KMS-11 (cell line): ENCODE measurements around the gene INPP5A.

ENCODE experiments used
- H2AFZ ChIP-seq: fragments of 200-600 bp; sonication (generic); 2 replicates; pipeline ENCODE4 v1.6.1; 2016; ENCODE audit warnings: antibody characterized with exemption, mixed run types, low read depth
- H3K27ac ChIP-seq: fragments of 200-600 bp; sonication (generic); 2 replicates; pipeline ENCODE4 v1.6.1; 2016; ENCODE audit warnings: mild to moderate bottlenecking, mixed run types
- H3K27me3 ChIP-seq: fragments of 200-600 bp; sonication (generic); 2 replicates; pipeline ENCODE4 v1.6.1; 2017; ENCODE audit warnings: mild to moderate bottlenecking, low read depth, mixed run types, moderate library complexity; ENCODE audit not compliant: insufficient read depth
- H3K36me3 ChIP-seq: fragments of 200-600 bp; sonication (generic); 2 replicates; pipeline ENCODE4 v1.6.1; 2017; ENCODE audit warnings: mild to moderate bottlenecking, mixed run types; ENCODE audit not compliant: insufficient read depth
- H3K4me1 ChIP-seq: fragments of 200-600 bp; sonication (generic); 2 replicates; pipeline ENCODE4 v1.6.1; 2016; ENCODE audit warnings: mild to moderate bottlenecking, low read depth, mixed run types; ENCODE audit not compliant: poor library complexity, severe bottlenecking
- H3K4me2 ChIP-seq: fragments of 200-600 bp; sonication (generic); 2 replicates; pipeline ENCODE4 v1.7.0; 2016; ENCODE audit warnings: mild to moderate bottlenecking, mixed run types
- H3K4me3 ChIP-seq: fragments of 200-600 bp; sonication (generic); IDR thresholded peaks from 2 replicates; pipeline ENCODE4 v1.6.1; 2017; ENCODE audit warnings: low read depth, low read length, mixed read lengths; ENCODE audit not compliant: insufficient read depth
- H3K79me2 ChIP-seq: fragments of 200-600 bp; sonication (generic); 2 replicates; pipeline ENCODE4 v1.6.1; 2016; ENCODE audit warnings: low read depth, mixed run types; ENCODE audit not compliant: insufficient read depth
- H3K9ac ChIP-seq: fragments of 200-600 bp; sonication (generic); 2 replicates; pipeline ENCODE4 v1.6.1; 2016; ENCODE audit warnings: mild to moderate bottlenecking, mixed run types
- H4K20me1 ChIP-seq: fragments of 200-600 bp; sonication (generic); 2 replicates; pipeline ENCODE4 v1.6.1; 2016; ENCODE audit warnings: mild to moderate bottlenecking, mixed run types; ENCODE audit not compliant: insufficient read depth
- TF ChIP-seq, protein P1 (sequence below): fragments of 200-600 bp; sonication (generic); conservative IDR thresholded peaks from 2 replicates; pipeline ENCODE4 v1.6.1; 2017; ENCODE audit warnings: low read depth, mild to moderate bottlenecking, antibody characterized with exemption, low read length, moderate library complexity, mixed read lengths

Gene INPP5A

DNA sequence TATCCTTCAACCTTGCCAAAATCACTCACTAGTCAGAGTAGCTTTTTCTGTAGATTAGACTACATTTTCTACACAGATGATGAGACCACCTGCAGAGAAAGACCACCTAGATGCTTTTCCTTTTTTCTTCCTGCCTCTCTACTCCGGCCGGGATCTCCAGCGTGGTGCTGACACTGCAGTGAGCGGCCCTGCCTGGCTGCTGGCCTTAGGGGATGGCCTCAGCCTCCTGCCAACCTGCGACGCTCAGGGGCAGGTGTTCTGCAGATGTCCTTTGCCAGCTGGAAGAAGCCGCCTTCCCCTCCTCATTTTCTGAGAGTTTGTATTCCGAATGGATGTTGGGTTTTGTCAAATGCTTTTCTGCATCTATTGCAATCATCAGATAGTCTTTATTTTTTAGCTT is 291.8 kb downstream of the INPP5A start:
- H3K4me2 ChIP-seq = no peak overlapping the region
- H3K79me2 ChIP-seq = no peaks in the 10 kb centered on the region
- TF ChIP-seq, protein P1, sequence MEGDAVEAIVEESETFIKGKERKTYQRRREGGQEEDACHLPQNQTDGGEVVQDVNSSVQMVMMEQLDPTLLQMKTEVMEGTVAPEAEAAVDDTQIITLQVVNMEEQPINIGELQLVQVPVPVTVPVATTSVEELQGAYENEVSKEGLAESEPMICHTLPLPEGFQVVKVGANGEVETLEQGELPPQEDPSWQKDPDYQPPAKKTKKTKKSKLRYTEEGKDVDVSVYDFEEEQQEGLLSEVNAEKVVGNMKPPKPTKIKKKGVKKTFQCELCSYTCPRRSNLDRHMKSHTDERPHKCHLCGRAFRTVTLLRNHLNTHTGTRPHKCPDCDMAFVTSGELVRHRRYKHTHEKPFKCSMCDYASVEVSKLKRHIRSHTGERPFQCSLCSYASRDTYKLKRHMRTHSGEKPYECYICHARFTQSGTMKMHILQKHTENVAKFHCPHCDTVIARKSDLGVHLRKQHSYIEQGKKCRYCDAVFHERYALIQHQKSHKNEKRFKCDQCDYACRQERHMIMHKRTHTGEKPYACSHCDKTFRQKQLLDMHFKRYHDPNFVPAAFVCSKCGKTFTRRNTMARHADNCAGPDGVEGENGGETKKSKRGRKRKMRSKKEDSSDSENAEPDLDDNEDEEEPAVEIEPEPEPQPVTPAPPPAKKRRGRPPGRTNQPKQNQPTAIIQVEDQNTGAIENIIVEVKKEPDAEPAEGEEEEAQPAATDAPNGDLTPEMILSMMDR = no peak
- no peak overlapping the region for H3K4me3 ChIP-seq
- H4K20me1 ChIP-seq = no peaks in the 10 kb centered on the region
- H2AFZ ChIP-seq = no peak overlapping the region
- no peak overlapping the region for H3K9ac ChIP-seq
- peaks cover 32% of the 10 kb centered on the region for H3K27me3 ChIP-seq
- no peaks in the 10 kb centered on the region for H3K36me3 ChIP-seq
- no peaks in the 10 kb centered on the region for H3K4me1 ChIP-seq
- H3K27ac ChIP-seq = no peak overlapping the region

DNA sequence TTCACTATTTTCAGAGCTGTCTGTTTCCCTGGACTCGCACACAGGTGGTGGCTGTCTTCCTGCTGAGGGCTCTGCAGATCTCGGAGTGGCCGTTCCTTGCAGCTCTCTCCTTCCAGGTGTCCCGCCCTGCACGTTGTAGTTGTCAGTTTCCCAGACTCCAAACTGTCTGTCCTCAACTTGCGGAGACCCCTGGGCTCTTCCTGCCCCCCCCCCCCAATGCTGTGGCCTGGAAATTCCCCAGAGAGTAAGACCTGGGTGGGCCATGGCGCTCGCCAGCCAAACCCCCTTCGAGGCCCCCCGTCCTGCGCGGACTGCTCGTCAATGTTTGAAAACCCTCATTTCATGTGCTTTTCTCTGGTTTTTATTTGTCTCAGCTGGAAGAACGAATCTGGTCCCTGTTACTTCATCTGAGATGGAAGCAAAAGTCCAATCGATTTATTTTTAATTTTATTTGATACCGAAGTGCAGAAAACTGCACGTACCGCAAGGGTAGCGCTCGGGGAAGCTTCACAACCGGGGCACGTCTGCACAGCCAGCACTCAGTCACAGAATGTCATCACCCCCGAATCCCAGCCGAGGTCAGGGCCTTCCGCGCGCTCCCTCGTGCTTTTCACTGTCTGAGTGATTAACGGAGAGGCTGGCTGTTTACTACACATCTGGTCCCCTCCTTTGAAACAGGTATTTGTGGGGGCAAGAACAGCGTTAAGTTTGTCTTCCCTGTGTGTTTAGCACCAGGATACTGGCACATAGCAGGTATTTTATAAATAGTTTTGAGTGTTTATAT is 294.8 kb downstream of the INPP5A start:
- H2AFZ ChIP-seq = no peak overlapping the region
- no peaks in the 10 kb centered on the region for H3K79me2 ChIP-seq
- peaks cover 32% of the 10 kb centered on the region for H3K27me3 ChIP-seq
- no peak overlapping the region for H3K27ac ChIP-seq
- no peaks in the 10 kb centered on the region for H3K4me1 ChIP-seq
- H3K36me3 ChIP-seq = no peaks in the 10 kb centered on the region
- TF ChIP-seq, protein P1 = no peak
- H3K9ac ChIP-seq = no peak overlapping the region
- H4K20me1 ChIP-seq = no peaks in the 10 kb centered on the region
- H3K4me2 ChIP-seq = no peak overlapping the region
- H3K4me3 ChIP-seq = no peak overlapping the region
